ENCODE measurements around the gene MIGA2. TPM values are rescaled to one million over a fixed set of nuclear protein-coding genes. Genes with fewer than 3 reads are reported as not detected.

Gene MIGA2
- total and polyA plus RNA-seq, 2 of the 8 experiments (the other 6 are each of a cell fraction or from before 2014, with no cell fraction given), result 24.6 to 39.0 TPM

GRCh38 chr9:129033216-129033615 lies 3.2 kb upstream of the MIGA2 start (continued):
- TF ChIP-seq CHD7 (IDR thresholded peaks at IDR 0.05; ENCODE audit: insufficient replicate concordance, low read length), result no peak
- no peak for TF ChIP-seq RAD21 (IDR thresholded peaks at IDR 0.05 in 1 of 2, conservative IDR thresholded peaks at IDR 0.05 in 1 of 2; ENCODE audit: low read depth in 2 of 2, low read length in 2 of 2)
- no peak for TF ChIP-seq CEBPB (IDR thresholded peaks at IDR 0.05; ENCODE audit: low read depth, low read length)
- no peak for TF ChIP-seq BACH1 (IDR thresholded peaks at IDR 0.05; ENCODE audit: low read length)
- no peak for TF ChIP-seq HDAC6 (IDR thresholded peaks at IDR 0.05; ENCODE audit: low read depth, low read length)
- no peak for TF ChIP-seq KDM1A (IDR thresholded peaks at IDR 0.05; ENCODE audit: borderline replicate concordance, low read length)
- TF ChIP-seq RXRA (IDR thresholded peaks at IDR 0.05; ENCODE audit: insufficient read depth, low read depth, low read length), result no peak
- no peak for TF ChIP-seq SRF (IDR thresholded peaks at IDR 0.05; ENCODE audit: low read depth, low read length)
- no peak for TF ChIP-seq BCL11A (IDR thresholded peaks at IDR 0.05; ENCODE audit: low read depth in 2 of 2, low read length in 2 of 2)
- no peak for TF ChIP-seq SP1 (IDR thresholded peaks at IDR 0.05; ENCODE audit: low read depth, low read length)
- no peak for TF ChIP-seq KDM4A (IDR thresholded peaks at IDR 0.05; ENCODE audit: low read depth, low read length, severe bottlenecking)

Data from H1 (cell line).